Measurements from ENCODE around the gene TUBGCP4. TPM values are rescaled to one million over a fixed set of nuclear protein-coding genes. Genes with fewer than 3 reads are reported as not detected.

TUBGCP4 gene
- total RNA-seq, 3 donors from 2014 or later, result 15.9 to 22.7 (median 22.3) TPM

DNA sequence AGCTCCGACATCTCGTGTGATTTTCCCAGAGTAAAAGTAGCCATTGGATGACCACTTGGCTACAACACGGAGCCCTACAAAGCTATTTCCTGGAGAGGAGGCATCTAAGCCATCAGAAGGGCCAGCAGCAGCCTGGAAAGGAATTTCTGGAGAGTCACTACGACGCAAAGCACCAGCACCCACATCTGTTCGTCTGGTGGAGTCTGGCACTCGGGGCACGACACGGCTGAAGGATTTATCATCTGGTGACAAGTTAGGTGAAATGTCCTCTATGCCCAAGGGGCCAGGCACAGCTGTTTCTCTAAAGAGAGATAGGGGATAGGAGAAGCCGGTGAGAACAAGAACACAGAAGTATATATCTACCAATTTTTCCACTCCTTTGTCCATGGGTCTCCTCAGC is 49.5 kb downstream of the TUBGCP4 start:
- no peak for ATAC-seq
- no peak overlapping the region for H3K4me3 ChIP-seq
- TF ChIP-seq, protein P1, sequence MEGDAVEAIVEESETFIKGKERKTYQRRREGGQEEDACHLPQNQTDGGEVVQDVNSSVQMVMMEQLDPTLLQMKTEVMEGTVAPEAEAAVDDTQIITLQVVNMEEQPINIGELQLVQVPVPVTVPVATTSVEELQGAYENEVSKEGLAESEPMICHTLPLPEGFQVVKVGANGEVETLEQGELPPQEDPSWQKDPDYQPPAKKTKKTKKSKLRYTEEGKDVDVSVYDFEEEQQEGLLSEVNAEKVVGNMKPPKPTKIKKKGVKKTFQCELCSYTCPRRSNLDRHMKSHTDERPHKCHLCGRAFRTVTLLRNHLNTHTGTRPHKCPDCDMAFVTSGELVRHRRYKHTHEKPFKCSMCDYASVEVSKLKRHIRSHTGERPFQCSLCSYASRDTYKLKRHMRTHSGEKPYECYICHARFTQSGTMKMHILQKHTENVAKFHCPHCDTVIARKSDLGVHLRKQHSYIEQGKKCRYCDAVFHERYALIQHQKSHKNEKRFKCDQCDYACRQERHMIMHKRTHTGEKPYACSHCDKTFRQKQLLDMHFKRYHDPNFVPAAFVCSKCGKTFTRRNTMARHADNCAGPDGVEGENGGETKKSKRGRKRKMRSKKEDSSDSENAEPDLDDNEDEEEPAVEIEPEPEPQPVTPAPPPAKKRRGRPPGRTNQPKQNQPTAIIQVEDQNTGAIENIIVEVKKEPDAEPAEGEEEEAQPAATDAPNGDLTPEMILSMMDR (IDR thresholded peaks at IDR 0.05), result no peak
- DNase-seq, result no peak
- H3K36me3 ChIP-seq (ENCODE audit: low read depth), result no peaks in the 10 kb centered on the region
- no peaks in the 10 kb centered on the region for H3K9me3 ChIP-seq
- H3K4me1 ChIP-seq (ENCODE audit: low read depth), result no peaks in the 10 kb centered on the region
- intact Hi-C loops (cut with DNase I, micrococcal nuclease), result no loop called here

DNA sequence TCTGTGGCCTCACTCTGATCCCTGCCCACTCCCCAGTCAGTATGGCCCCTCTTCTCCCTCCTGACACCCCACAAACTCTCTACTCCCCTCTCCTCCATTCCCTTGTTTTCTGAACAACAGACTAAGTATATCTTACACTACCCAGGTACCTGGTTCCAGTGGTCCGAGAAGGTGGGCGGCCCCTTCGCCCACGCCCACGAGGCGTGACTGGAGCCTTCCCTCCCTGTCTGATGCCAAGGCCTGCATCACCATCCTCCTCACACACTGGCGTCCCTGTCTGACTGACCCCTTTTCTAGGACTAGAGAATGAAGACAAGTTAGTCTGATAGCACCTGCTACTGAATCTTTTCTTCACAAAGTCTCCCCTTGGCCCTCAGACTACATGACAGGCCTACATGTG is 50.0 kb downstream of the TUBGCP4 start:
- DNase-seq, result no peak
- no peak for ATAC-seq
- intact Hi-C loops (cut with DNase I, micrococcal nuclease), result no loop called here
- TF ChIP-seq, protein P1 (IDR thresholded peaks at IDR 0.05), result no peak
- Histone ChIP-seq H3K4me3 (no peak overlapping the region), H3K4me1 (ENCODE audit: low read depth) (no peaks in the 10 kb centered on the region), H3K9me3 (no peaks in the 10 kb centered on the region), H3K36me3 (ENCODE audit: low read depth) (no peaks in the 10 kb centered on the region)

DNA sequence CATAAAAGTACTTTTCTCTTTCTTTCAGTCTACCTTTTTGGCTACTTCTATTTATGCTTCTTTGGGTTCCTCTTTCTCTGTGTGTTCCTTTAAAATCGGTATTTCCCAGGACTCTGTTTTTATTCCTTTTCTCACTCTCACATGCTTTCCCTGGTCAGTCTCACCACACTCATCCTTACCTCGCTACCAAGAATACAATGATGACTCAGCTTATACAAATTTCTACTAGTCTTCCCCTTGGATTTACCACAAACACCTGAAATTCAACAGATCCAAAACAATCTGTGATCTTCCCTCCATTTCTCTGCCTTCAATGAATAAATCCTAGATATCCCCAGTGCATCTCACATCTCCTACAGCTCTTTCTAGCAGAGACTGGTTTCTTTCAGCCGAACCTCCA is 52.9 kb downstream of the TUBGCP4 start:
- intact Hi-C loops (cut with DNase I, micrococcal nuclease), result no loop called here
- TF ChIP-seq, protein P1 (IDR thresholded peaks at IDR 0.05), result no peak
- H3K4me1 ChIP-seq (ENCODE audit: low read depth), result no peaks in the 10 kb centered on the region
- H3K36me3 ChIP-seq (ENCODE audit: low read depth), result no peaks in the 10 kb centered on the region
- ATAC-seq (no peak), DNase-seq (no peak)
- no peaks in the 10 kb centered on the region for H3K9me3 ChIP-seq
- no peak overlapping the region for H3K4me3 ChIP-seq

DNA sequence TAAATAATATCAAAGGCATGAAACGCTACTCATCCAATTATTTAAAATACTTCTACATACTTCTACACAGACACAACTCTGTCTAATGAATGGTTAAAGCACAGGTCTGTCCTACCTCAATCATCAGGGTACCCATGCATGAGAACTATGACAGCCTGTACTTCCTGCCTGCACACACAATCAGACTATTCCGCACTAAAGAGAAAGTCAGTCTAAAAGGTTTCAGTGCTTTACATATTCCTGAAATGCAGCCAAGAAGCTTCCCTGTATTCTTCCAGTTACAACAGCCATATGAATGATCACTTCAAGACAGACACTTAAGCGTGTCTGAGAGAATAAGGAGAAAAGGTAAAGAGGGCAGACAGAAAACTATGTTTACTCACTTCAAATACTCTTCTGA is 58.8 kb downstream of the TUBGCP4 start:
- TF ChIP-seq, protein P1 (IDR thresholded peaks at IDR 0.05), result no peak
- Histone ChIP-seq H3K36me3 (ENCODE audit: low read depth) (no peaks in the 10 kb centered on the region), H3K9me3 (no peaks in the 10 kb centered on the region), H3K4me3 (no peak overlapping the region), H3K4me1 (ENCODE audit: low read depth) (no peaks in the 10 kb centered on the region)
- intact Hi-C loops (cut with DNase I, micrococcal nuclease), result no loop called here
- ATAC-seq, result no peak
- DNase-seq, result no peak

DNA sequence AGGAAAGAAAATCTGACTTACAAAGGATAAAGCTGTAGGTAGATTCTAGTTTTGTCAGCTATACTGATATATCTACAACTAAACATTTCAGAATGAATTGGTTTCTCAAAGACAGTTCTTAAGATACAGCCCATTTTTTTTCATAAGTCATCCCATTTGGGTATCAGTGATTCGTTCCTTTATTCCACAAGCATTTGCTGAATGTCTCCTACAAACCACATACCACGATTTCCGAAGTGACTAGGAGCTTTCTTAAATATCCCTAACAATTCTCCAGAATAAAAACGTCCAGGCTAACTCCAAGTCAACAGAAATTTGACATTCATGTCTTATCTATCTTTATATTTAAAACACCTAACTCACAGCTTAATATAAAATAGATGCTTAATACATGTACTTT is 62.3 kb downstream of the TUBGCP4 start:
- ATAC-seq, result no peak
- no peak for DNase-seq
- TF ChIP-seq, protein P1 (IDR thresholded peaks at IDR 0.05), result no peak

DNA sequence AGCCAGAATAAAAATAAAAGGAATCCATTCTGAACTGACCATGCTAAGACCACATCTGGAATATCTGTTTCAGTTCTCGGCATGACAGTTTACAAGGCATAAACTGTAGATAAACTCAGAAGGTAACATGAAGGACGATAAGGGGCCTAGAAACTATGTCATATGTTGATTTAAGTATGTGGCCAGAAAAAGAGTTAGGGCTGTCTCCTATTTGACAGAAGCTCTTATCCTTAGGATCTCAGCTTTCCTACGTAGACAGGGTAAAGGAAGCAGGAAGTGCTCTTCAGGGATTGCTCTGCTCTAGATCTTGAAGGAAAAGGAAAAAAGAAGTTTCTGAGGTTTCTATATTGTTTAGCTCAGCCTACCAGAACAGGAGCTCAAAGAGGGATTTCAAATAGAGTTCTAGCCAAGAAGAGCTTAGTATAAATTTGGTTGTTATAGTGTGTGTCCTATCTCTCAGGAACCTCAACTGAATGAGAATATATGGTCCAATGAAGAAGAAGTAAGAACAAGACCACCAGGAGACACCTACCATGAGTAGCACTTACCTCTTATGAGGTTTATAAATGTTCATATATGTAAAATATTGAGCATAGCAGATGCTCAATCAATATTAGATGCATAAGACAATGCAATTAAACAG is 62.9 kb downstream of the TUBGCP4 start:
- TF ChIP-seq, protein P1 (IDR thresholded peaks at IDR 0.05), result no peak
- intact Hi-C loops (cut with DNase I, micrococcal nuclease), result no loop called here
- H3K4me3 ChIP-seq, result no peak overlapping the region
- no peaks in the 10 kb centered on the region for H3K9me3 ChIP-seq
- H3K36me3 ChIP-seq (ENCODE audit: low read depth), result no peaks in the 10 kb centered on the region
- no peaks in the 10 kb centered on the region for H3K4me1 ChIP-seq (ENCODE audit: low read depth)
- no peak for DNase-seq
- no peak for ATAC-seq

More for the DNA sequence above, 62.3 kb downstream of the TUBGCP4 start:
- Histone ChIP-seq H3K4me3 (no peak overlapping the region), H3K9me3 (no peaks in the 10 kb centered on the region), H3K36me3 (ENCODE audit: low read depth) (no peaks in the 10 kb centered on the region), H3K4me1 (ENCODE audit: low read depth) (no peaks in the 10 kb centered on the region)
- intact Hi-C loops (cut with DNase I, micrococcal nuclease), result no loop called here

Measured in mucosa of descending colon (tissue), 3 donors.